IPS-18c (cell line): ENCODE data around the gene SNIP1.

Experiments
- H3K4me3 ChIP-seq: 2 replicates; pipeline ENCODE4 v1.7.0; 2013; ENCODE audit warnings: low read depth, mild to moderate bottlenecking, low read length, moderate library complexity; ENCODE audit not compliant: insufficient read depth
- H3K9me3 ChIP-seq: one replicate; pipeline ENCODE4 v1.6.1; 2013; ENCODE audit warnings: mild to moderate bottlenecking, low read length, moderate library complexity; ENCODE audit not compliant: control insufficient read depth, insufficient read depth

Gene SNIP1

DNA sequence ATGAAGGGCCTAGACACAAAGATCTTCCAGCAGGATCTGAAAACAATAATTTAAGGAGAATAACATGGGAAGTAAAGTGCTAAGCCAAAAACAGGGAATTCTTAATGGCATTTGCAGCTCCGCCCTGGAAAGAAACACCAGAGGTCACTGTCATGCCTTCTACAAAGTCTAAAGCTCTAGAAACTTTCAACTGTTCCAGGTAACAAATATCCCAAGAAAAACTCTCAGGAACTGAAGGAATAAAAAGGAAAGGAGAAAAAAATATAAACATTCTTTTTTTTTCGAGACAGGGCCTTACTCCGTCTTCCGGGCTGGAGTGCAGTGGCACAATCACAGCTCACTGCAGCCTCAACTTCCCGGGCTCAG is 66.5 kb downstream of the SNIP1 start:
- Histone ChIP-seq H3K9me3 (peaks cover 4% of the 10 kb centered on the region), H3K4me3 (no peak overlapping the region)

DNA sequence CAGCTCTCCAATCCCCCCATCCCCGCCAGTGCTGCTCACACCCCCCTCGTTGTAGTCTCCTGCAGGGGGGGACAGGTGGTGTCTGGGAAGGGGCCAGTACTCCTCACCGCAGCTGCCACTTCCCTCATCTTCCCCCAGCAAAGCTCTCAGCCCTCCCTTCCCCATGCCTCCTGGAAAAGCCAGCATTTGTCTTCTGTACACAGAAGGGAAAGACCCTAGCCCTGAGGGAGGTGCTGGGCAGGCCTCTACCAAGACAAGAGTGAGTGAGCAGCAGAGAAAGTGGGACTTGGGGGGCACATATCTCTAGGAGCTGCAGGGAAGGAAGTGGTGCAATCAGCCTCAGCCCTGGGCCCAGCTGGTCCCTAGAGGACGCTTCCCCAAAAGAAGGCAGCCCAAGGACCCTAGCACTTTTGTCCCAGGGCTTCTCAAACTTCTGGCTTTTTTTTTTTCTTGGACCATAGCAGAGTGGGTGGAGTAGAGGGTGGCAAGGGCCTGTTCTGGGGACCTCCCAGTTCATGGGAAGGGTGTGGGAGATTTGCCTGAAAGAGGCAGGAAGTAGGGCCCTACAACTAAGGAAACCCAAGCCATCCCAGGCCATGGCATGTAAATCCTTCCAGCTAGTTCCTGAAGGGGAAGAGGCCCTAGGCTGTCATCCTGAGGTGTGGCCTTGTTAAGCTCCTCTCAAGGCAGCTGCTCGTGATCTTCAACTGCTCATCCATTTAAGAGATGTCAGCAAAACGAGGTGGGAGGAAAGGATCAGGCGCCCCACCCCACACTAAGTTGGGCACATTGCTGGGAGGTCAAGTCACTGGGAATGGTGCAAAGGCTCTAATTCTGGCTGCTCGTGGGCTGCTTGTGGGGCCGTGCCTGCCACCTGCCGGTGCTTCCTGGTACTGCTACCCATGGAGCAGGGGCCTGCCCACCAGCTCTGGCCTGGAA is 67.1 kb downstream of the SNIP1 start:
- Histone ChIP-seq H3K9me3 (peaks cover 4% of the 10 kb centered on the region), H3K4me3 (no peak overlapping the region)

DNA sequence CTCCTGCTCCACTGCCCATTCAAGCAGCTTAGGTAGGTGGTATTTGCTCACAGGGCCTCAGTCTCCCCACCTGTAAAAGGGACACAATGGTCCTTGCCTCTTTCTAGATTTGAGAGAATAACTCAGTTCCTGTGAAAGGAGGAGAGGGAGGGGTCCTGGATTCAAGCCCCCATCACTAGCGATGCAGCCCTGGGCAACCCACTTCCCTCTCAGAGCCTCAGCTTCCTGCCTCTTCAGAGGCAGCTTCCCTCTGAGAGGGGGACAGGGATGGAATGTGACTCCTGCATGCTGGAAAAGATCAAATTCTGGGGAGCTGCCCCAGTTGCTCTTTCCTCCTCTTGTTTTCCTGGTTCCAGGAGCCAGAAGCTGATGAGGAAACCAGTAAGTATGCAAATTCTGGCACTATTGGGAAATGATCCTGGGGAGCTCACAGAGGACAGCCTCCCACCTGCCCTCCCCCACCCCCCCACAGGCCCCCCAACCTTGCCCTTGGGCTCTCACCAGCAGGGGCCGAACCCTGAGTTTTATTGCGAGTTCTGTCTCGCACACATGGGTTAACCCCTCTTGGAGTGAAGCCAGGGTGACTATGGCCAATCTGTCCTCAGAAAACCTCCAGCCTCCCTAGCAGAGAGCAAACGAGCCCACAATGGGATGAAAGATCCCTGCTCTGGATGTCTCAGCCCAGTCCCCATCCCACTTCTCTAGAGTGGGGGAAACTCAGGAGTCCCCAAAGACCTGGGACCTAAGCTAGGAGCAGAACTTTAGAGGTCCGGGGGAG is 68.0 kb downstream of the SNIP1 start:
- Histone ChIP-seq H3K4me3 (no peak overlapping the region), H3K9me3 (peaks cover 4% of the 10 kb centered on the region)
